ENCODE data around the gene RANBP17.

The RANBP17 gene

DNA sequence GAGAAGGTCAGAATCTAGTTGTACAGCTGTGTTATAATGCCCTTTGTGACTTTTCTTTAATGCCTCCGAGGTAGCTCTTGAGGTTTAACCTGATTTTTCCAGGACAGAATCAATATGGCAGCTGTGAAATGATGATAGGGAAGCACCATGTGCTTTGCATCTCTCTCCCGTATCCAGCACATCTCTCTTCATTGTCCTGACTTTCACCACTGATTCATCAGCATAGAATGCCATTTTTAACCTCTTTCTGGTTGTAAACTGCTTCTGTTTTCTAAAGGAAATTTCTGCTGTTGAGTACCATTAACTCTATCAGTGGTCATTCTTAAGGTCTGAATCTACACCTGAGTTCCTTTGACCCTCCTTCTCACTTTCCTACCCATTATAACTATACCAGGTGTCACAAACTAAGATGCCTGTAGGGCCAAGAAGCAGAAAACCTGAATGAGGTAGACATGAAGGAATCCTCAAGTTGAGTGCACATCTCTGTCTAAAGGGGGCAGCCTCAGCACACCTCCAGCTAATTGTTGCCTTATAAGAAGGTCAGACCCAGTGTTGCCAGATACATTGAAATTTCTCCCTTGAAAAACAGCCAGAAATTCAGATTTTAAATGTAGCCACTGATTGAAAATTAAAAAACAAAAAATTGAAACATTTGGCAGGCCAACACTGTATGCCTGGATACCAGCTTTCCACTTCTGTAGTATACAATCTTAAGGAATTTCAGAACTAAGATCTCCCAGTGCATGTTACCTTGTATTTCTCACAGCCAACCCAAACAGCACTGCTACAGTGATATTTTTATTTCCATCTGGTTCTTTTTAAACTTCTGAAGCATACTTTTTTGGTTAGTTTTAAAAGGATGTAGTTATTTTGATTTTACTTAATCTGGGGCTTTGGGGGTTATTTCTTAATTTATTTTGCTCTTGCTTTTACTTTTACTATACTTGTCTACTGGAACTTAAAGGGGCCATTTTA, 411.5 kb downstream of the RANBP17 start:
- no peak overlapping the region for H3K4me3 ChIP-seq (ENCODE audit: low read depth, low read length)
- TF ChIP-seq, protein P1, sequence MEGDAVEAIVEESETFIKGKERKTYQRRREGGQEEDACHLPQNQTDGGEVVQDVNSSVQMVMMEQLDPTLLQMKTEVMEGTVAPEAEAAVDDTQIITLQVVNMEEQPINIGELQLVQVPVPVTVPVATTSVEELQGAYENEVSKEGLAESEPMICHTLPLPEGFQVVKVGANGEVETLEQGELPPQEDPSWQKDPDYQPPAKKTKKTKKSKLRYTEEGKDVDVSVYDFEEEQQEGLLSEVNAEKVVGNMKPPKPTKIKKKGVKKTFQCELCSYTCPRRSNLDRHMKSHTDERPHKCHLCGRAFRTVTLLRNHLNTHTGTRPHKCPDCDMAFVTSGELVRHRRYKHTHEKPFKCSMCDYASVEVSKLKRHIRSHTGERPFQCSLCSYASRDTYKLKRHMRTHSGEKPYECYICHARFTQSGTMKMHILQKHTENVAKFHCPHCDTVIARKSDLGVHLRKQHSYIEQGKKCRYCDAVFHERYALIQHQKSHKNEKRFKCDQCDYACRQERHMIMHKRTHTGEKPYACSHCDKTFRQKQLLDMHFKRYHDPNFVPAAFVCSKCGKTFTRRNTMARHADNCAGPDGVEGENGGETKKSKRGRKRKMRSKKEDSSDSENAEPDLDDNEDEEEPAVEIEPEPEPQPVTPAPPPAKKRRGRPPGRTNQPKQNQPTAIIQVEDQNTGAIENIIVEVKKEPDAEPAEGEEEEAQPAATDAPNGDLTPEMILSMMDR (IDR thresholded peaks at IDR 0.05; ENCODE audit: low read depth, low read length, missing control alignments) = peak; percentile 40
- no peak for DNase-seq (ENCODE audit: low read depth)

- no peak for DNase-seq (ENCODE audit: low read depth)
Measured at GRCh38 chr5:171275841-171276544, 414.2 kb downstream of the RANBP17 start.

GRCh38 chr5:171283753-171284152, 421.9 kb downstream of the RANBP17 start:
- no peak overlapping the region for H3K4me3 ChIP-seq (ENCODE audit: low read depth, low read length)
- TF ChIP-seq, protein P1 (IDR thresholded peaks at IDR 0.05; ENCODE audit: low read depth, low read length, missing control alignments) = no peak
- no peak for DNase-seq (ENCODE audit: low read depth)

More at GRCh38 chr5:171275841-171276544, 414.2 kb downstream of the RANBP17 start:
- no peak overlapping the region for H3K4me3 ChIP-seq (ENCODE audit: low read depth, low read length)
- TF ChIP-seq, protein P1 (IDR thresholded peaks at IDR 0.05; ENCODE audit: low read depth, low read length, missing control alignments) = no peak

DNA sequence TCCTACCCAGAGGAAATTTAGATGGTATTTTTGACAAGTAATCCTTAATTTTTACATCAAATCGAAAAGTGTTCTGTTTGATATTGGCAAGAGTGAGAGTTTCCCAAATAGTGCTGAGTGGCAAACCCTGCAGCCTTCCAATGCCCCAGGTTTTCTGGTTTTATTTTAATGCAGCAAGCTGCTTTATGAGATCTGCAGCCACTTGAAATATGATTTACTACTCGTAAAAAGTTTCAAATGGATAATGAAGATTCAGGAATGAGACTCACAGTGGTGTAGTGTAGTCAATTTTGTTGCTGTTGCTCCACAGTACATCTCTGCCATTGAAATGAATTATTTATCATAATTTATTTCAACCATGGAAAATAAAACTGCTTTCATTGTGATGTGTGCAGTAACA, 423.6 kb downstream of the RANBP17 start:
- TF ChIP-seq, protein P1 (IDR thresholded peaks at IDR 0.05; ENCODE audit: low read depth, low read length, missing control alignments) = no peak
- no peak for DNase-seq (ENCODE audit: low read depth)
- no peak overlapping the region for H3K4me3 ChIP-seq (ENCODE audit: low read depth, low read length)

GRCh38 chr5:171288066-171288465, 426.2 kb downstream of the RANBP17 start:
- DNase-seq (ENCODE audit: low read depth) = no peak
- H3K4me3 ChIP-seq (ENCODE audit: low read depth, low read length) = no peak overlapping the region
- TF ChIP-seq, protein P1 (IDR thresholded peaks at IDR 0.05; ENCODE audit: low read depth, low read length, missing control alignments) = no peak

GRCh38 chr5:171291371-171291770, 429.6 kb downstream of the RANBP17 start:
- DNase-seq (ENCODE audit: low read depth) = no peak
- H3K4me3 ChIP-seq (ENCODE audit: low read depth, low read length) = no peak overlapping the region
- TF ChIP-seq, protein P1 (IDR thresholded peaks at IDR 0.05; ENCODE audit: low read depth, low read length, missing control alignments) = no peak
